IMR-90 (cell line): ENCODE results near the gene STK40.

Experiments
- CEBPB ChIP-seq: IDR thresholded peaks from 2 replicates; pipeline ENCODE4 v1.6.1; 2012; ENCODE audit warnings: low read depth, low read length, improper control_type of control experiment
- FOS ChIP-seq: fragments of 150-350 bp; IDR thresholded peaks from 2 replicates; pipeline ENCODE4 v1.6.1; 2016; ENCODE audit warnings: low read depth, low read length
- MAFK ChIP-seq: IDR thresholded peaks from 2 replicates; pipeline ENCODE4 v1.6.1; 2012; ENCODE audit warnings: low read depth, low read length, improper control_type of control experiment
- POLR2A ChIP-seq: IDR thresholded peaks from 2 replicates; pipeline ENCODE4 v1.6.1; 2012; ENCODE audit warnings: mild to moderate bottlenecking, low read depth, low read length
- RAD21 ChIP-seq: IDR thresholded peaks from 2 replicates; pipeline ENCODE4 v1.6.1; 2012; ENCODE audit warnings: low read length, improper control_type of control experiment
- RCOR1 ChIP-seq: IDR thresholded peaks from 2 replicates; pipeline ENCODE4 v1.6.1; 2012; ENCODE audit warnings: mild to moderate bottlenecking, low read length, improper control_type of control experiment; ENCODE audit not compliant: insufficient replicate concordance
- TF ChIP-seq, protein P1 (sequence below): conservative IDR thresholded peaks from 2 replicates; pipeline ENCODE4 v1.5.1; 2012; ENCODE audit warnings: mild to moderate bottlenecking, low read depth, low read length, improper control_type of control experiment
- TF ChIP-seq, protein P2 (sequence below): fragments of 150-350 bp; IDR thresholded peaks from 2 replicates; pipeline ENCODE4 v1.6.1; 2017; ENCODE audit warnings: mild to moderate bottlenecking, antibody characterized with exemption, low read length, low read depth

- TF ChIP-seq, protein P1, sequence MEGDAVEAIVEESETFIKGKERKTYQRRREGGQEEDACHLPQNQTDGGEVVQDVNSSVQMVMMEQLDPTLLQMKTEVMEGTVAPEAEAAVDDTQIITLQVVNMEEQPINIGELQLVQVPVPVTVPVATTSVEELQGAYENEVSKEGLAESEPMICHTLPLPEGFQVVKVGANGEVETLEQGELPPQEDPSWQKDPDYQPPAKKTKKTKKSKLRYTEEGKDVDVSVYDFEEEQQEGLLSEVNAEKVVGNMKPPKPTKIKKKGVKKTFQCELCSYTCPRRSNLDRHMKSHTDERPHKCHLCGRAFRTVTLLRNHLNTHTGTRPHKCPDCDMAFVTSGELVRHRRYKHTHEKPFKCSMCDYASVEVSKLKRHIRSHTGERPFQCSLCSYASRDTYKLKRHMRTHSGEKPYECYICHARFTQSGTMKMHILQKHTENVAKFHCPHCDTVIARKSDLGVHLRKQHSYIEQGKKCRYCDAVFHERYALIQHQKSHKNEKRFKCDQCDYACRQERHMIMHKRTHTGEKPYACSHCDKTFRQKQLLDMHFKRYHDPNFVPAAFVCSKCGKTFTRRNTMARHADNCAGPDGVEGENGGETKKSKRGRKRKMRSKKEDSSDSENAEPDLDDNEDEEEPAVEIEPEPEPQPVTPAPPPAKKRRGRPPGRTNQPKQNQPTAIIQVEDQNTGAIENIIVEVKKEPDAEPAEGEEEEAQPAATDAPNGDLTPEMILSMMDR = no peak
- no peak for TF ChIP-seq RCOR1
- TF ChIP-seq CEBPB = no peak
- no peak for TF ChIP-seq POLR2A
- TF ChIP-seq RAD21 = no peak
- no peak for TF ChIP-seq MAFK
- TF ChIP-seq, protein P2, sequence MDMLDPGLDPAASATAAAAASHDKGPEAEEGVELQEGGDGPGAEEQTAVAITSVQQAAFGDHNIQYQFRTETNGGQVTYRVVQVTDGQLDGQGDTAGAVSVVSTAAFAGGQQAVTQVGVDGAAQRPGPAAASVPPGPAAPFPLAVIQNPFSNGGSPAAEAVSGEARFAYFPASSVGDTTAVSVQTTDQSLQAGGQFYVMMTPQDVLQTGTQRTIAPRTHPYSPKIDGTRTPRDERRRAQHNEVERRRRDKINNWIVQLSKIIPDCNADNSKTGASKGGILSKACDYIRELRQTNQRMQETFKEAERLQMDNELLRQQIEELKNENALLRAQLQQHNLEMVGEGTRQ = no peak
- TF ChIP-seq FOS = no peak
These were observed 62.7 kb downstream of the STK40 start for GRCh38 chr1:36322786-36323635.
